GM21360 (cell line): ENCODE data around the gene DOCK6.

Experiments used
- ATAC-seq: cut with Tn5 transposase; IDR thresholded peaks from one replicate; pipeline ENCODE4 v1.9.1; 2021; ENCODE audit warnings: mild to moderate bottlenecking, moderate library complexity; ENCODE audit not compliant: unreplicated experiment

The DOCK6 gene, protein sequence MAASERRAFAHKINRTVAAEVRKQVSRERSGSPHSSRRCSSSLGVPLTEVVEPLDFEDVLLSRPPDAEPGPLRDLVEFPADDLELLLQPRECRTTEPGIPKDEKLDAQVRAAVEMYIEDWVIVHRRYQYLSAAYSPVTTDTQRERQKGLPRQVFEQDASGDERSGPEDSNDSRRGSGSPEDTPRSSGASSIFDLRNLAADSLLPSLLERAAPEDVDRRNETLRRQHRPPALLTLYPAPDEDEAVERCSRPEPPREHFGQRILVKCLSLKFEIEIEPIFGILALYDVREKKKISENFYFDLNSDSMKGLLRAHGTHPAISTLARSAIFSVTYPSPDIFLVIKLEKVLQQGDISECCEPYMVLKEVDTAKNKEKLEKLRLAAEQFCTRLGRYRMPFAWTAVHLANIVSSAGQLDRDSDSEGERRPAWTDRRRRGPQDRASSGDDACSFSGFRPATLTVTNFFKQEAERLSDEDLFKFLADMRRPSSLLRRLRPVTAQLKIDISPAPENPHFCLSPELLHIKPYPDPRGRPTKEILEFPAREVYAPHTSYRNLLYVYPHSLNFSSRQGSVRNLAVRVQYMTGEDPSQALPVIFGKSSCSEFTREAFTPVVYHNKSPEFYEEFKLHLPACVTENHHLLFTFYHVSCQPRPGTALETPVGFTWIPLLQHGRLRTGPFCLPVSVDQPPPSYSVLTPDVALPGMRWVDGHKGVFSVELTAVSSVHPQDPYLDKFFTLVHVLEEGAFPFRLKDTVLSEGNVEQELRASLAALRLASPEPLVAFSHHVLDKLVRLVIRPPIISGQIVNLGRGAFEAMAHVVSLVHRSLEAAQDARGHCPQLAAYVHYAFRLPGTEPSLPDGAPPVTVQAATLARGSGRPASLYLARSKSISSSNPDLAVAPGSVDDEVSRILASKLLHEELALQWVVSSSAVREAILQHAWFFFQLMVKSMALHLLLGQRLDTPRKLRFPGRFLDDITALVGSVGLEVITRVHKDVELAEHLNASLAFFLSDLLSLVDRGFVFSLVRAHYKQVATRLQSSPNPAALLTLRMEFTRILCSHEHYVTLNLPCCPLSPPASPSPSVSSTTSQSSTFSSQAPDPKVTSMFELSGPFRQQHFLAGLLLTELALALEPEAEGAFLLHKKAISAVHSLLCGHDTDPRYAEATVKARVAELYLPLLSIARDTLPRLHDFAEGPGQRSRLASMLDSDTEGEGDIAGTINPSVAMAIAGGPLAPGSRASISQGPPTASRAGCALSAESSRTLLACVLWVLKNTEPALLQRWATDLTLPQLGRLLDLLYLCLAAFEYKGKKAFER (N-terminal part only)

DNA sequence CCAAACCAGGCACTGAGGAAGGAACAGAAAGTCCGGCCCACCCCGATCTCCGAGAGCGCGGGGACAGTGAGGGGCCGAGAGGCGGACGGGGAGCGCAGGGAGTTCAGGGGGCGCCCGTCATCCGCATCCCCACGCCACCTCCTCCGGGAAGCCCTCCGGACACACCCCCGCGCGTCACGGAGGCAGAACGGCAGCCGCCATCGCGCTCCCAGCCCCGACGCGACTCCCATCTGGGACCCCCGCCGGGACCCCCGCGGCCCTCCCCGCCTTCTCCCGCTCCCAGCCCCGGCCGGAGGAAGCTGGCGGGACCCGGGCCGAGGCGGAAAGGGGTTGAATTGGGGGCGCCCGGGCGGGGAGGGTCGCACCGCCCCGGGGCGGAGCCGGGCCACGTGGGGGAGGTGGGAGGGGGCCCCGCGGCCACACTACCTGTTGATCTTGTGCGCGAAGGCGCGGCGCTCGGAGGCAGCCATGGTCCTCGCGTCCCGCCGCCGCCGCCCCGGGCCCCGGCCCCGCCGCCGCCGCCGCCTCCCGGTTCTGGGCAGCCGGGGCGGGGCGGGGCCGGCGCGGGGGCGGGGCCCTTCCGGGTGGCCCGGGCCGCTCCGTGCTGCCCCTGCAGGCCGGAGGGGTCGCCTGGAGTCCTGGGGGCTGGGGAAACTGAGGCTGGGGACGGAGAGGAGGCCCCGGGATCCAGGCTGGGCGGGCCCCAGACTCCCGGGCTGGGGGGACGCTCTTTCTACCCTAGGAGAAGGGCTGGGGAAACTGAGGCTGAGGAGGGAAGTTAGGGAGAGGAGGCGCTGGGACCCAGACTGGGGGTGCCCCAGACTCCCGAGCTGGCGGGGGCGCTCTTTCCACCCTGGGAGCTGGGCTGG, at the start of gene DOCK6:
Gene DOCK6 (minus strand): TSS at position 554 of the 869 bp plus-strand sequence. CDS start 84 bp downstream, at position 470.
- no peak for ATAC-seq

DNA sequence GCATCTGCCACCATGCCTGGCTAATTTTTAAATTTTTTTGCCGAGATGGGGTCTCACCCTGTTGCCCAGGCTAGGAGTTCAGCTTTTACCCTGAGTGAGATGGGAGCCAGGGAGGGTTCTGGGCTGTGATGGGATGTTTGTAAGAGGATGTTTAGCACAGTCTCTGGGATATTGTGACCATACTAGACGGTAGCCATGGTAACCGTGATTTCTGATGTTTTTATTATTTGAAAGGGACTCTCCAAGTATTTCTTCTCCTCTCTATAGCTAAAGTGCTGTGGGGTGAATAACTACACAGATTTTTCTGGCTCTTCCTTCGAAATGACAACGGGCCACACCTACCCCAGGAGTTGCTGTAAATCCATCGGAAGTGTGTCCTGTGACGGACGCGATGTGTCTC, 44.0 kb upstream of the DOCK6 start:
- no peak for ATAC-seq

- no peak for ATAC-seq
Observed at GRCh38 chr19:11304936-11305335, 42.6 kb upstream of the DOCK6 start.

GRCh38 chr19:11300811-11301120, 38.4 kb upstream of the DOCK6 start:
- ATAC-seq = no peak

DNA sequence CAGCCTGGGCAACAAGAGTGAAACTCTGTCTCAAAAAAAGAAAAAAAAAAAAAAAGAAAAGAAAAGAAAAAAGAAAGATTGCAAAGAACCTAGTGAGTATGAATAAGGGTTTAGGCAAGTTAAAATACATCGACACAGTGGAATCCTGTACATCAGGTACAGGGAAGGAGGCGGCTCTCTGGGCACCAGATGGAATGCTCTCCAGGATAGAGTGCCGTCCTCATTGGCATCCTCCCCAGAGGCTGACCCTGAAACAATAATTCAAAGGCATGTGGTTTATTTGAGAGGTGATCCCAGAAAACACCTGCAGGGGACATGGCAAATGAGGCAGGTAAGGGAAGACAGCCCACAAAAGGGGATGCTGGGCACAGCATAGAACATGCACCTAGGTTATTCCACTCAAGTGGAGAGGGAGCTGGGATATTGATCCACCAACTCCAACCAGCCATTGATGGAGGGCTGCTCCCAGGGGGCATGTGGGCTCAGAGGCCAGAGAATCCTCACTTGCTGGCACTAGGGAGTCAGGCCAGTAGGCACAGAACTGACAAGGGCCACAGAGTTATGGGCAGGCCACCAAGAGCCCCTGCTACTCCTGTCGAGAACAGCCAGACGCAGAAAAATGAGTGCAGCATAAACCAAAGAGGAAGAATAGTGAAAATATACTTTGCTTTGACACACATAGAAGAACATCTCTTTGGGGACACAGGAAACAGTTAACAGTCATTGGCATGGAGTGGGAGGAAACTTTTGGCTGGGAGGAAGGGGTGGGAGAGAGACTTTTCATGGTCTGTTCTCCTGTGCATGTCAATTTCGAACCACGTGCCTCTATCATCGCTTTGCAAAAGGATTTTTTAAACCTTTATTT, 37.9 kb upstream of the DOCK6 start:
- ATAC-seq = no peak

DNA sequence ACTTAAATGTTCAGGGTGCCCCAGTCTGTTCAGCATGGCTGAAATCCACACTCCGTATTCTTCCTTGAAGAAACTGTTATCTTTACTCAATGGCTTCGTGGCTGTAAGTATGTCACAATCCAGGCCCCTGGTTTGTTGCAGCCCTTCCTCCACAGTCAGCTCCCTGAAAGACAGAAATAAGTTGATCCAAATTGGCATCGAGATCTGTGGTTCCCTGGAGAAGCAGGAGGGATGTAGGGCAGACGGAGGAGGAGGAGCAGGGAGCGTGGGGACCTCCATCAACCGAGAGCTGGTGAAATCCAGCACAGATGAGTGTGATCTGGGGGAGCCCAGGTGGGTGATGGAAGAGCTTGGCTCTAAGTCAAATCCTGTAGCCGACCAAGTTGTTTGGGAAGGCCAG, 33.9 kb upstream of the DOCK6 start:
- no peak for ATAC-seq

- ATAC-seq = no peak
Observed at GRCh38 chr19:11295665-11296245, 33.4 kb upstream of the DOCK6 start, which contains the start of gene TSPAN16. TSPAN16 (plus strand) TSS chr19:11296160; CDS start chr19:11296298, 138 bp downstream.

DNA sequence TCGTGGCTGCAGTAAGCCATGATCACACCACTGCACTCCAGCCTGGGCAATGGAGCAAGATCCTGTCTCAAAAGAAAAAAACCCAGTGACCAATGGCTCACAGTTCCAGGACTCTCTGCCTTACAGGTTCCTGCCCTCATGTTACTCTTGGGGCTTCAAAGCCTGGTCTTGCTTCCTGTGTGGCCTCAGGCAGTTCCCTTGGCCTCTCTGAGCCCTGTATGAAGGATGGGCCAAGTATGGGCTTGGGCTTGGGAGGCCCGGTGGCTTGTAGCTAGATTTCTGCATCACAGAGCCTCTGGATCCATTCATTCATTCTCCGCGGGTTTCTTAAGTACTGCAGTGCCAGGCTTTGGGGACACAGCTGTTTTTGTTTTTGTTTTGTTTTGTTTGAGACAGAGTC, 32.9 kb upstream of the DOCK6 start:
- no peak for ATAC-seq

GRCh38 chr19:11293433-11294389, 31.4 kb upstream of the DOCK6 start:
- no peak for ATAC-seq

GRCh38 chr19:11291991-11292390, 29.7 kb upstream of the DOCK6 start:
- ATAC-seq = no peak

DNA sequence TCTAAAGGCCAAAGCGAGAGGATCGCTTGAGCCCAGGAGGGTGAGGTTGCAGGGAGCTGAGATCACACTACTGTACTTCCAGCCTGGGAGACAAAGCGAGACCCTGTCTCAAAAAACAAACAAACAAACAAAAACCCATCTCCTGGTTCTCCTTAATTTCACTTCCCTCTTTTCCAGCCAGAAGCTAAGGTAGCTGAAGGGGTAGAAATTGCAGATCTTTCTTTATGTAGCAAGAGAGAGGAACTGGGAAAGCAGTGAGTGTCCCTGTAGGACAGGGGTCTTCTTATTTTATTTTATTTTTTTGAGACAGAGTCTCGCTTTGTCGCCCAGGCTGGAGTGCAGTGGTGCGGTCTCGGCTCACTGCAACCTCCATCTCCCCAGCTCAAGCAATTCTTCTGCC, 29.1 kb upstream of the DOCK6 start:
- ATAC-seq = no peak

GRCh38 chr19:11290256-11290655, 27.9 kb upstream of the DOCK6 start:
- ATAC-seq = no peak

DNA sequence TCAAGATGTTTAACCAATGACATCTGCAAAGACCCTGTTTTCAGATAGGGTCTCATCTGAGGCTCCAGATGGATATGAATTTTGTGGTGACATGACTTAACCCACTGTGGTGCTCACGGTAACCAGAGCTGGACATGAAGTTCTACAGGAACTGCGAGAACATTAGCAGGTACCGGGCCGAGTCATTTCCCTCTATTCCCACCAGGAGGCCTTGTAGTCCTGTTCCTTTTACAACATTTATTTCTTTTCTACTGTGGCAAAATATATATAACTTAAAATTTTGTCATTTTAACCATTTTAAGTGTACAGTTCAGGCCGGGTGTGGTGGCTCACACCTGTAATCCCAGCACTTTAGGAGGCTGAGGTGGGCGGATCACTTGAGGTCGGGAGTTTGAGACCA, 26.0 kb upstream of the DOCK6 start:
- ATAC-seq = no peak

DNA sequence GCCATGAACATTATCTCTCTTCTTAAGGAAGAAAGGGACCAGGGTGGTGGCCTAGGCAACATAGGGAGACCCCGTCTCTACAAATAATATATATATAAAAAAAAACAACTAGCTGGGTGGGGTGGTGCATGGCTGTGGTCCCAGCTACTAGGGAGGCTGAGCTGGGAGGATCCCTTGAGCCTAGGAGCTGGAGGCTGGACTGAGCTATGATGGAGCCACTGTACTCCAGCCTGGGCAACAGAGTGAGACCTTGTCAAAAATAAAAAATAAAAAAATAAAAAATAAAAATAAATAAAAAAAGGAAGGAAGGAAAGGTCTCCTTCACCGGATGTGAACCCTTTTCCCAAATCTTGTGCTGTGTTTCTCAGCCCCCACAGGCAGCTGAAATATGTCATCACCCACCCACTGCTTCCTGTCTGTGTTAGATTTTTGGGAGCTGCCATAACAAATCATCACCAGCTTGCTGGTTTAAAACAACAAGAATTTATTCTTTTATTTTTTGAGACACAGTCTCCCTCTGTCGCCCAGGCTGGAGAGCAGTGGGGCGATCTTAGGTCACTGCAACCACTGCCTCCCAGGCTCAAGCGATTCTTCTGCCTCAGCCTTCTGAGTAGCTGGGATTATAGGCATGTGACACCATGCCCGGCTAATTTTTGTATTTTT, 24.1 kb upstream of the DOCK6 start:
- no peak for ATAC-seq

- ATAC-seq = no peak
Observed at GRCh38 chr19:11284515-11284914, 22.2 kb upstream of the DOCK6 start.

- ATAC-seq = no peak
Observed at GRCh38 chr19:11281356-11282049, 19.2 kb upstream of the DOCK6 start.
